LNCaP clone FGC (cell line): ENCODE data around the gene SPATA32.

Experiments
- DNase-seq: peaks from one replicate; pipeline ENCODE4 v3.0.0-alpha.2; 2011; ENCODE audit warnings: low read depth
- H3K4me3 ChIP-seq: 2 replicates; pipeline ENCODE4 v1.5.1; 2011; ENCODE audit warnings: mild to moderate bottlenecking, low read depth, low read length, control low read depth
- TF ChIP-seq, protein P1 (sequence below): IDR thresholded peaks from 2 replicates; pipeline ENCODE4 v1.5.1; 2012; ENCODE audit warnings: mild to moderate bottlenecking; ENCODE audit not compliant: control insufficient read depth, insufficient read depth; ENCODE audit errors: extremely low read depth

SPATA32 gene

GRCh38 chr17:45262516-45263476 is 902 bp upstream of the SPATA32 start:
- H3K4me3 ChIP-seq: no peak overlapping the region
- no peak for DNase-seq
- TF ChIP-seq, protein P1, sequence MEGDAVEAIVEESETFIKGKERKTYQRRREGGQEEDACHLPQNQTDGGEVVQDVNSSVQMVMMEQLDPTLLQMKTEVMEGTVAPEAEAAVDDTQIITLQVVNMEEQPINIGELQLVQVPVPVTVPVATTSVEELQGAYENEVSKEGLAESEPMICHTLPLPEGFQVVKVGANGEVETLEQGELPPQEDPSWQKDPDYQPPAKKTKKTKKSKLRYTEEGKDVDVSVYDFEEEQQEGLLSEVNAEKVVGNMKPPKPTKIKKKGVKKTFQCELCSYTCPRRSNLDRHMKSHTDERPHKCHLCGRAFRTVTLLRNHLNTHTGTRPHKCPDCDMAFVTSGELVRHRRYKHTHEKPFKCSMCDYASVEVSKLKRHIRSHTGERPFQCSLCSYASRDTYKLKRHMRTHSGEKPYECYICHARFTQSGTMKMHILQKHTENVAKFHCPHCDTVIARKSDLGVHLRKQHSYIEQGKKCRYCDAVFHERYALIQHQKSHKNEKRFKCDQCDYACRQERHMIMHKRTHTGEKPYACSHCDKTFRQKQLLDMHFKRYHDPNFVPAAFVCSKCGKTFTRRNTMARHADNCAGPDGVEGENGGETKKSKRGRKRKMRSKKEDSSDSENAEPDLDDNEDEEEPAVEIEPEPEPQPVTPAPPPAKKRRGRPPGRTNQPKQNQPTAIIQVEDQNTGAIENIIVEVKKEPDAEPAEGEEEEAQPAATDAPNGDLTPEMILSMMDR: no peak

DNA sequence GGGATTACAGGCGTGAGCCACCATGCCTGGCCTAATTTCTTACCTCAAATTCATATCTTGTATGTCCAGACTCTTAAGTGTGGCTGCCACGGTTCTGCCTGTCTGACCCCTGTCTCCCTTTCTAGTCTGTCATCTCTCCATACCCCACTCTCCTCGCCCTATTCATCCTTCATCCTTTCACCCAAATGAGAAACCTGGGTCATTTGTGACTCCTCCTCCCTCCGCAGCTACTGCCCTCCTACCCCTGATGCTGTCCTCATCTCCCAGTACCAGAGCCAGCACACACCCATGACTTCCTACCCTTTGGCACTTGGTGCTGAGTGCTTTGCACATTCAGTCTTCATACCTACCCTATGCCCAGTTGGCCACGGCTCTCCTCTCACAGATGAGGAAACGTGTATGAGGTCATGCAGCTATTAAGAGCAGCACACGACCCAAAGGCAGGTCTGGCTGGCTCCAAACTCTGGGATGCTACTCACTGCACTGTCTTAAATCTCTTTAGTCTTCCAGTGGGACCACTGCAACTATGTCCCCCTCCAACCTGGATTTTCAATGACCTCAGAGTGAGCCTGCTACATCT is 1.6 kb downstream of the SPATA32 start:
- no peak overlapping the region for H3K4me3 ChIP-seq
- DNase-seq: no peak
- TF ChIP-seq, protein P1: no peak

GRCh38 chr17:45258981-45259380 is 2.9 kb downstream of the SPATA32 start:
- no peak for DNase-seq
- TF ChIP-seq, protein P1: no peak
- no peak overlapping the region for H3K4me3 ChIP-seq

DNA sequence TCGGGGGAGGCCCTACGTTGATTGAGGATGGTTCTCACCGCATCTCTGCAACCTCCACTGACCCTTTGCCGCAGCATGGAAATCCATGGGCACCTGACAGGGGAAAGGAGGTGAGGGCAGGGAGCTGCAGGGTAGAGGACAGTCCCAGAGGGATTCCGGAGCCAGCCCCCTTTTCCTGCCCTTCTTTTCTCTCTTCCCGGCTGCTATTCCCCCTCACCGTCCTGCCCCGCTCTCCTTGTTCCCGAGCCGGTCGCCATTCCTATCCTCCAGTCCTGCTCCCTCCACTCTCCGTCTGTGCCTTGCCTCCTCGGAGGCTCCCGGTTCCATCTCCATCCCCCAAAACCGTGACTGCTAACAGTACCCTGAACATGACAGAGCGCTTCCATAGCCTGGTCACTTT is 4.8 kb downstream of the SPATA32 start:
- TF ChIP-seq, protein P1: no peak
- DNase-seq: no peak
- no peak overlapping the region for H3K4me3 ChIP-seq

- H3K4me3 ChIP-seq: no peak overlapping the region
- no peak for DNase-seq
- TF ChIP-seq, protein P1: no peak
These were observed 5.6 kb downstream of the SPATA32 start for GRCh38 chr17:45256114-45256966.

- no peak for DNase-seq
- H3K4me3 ChIP-seq: no peak overlapping the region
- TF ChIP-seq, protein P1: no peak
These were observed 6.5 kb downstream of the SPATA32 start for GRCh38 chr17:45255358-45255757.
